Measurements from ENCODE around the gene CLBA1. TPM values are rescaled to one million over a fixed set of nuclear protein-coding genes. Genes with fewer than 3 reads are reported as not detected.

Gene CLBA1
- total RNA-seq, 2 experiments from 2014 or later: 0.82 to 1.2 TPM

- H3K79me2 ChIP-seq (ENCODE audit: insufficient read depth, low read depth, low read length): no peaks in the 10 kb centered on the region
- no peak overlapping the region for H3K27ac ChIP-seq (ENCODE audit: low read depth, low read length, poor library complexity, severe bottlenecking)
- H3K4me1 ChIP-seq (ENCODE audit: insufficient read depth, low read length, poor library complexity, severe bottlenecking): peaks cover 4% of the 10 kb centered on the region
- H4K20me1 ChIP-seq (ENCODE audit: insufficient read depth, low read length): no peaks in the 10 kb centered on the region; the same call in 1 of the 2 replicates
- no peaks in the 10 kb centered on the region for H3K9me3 ChIP-seq (ENCODE audit: low read length)
- no peak for DNase-seq (ENCODE audit: low spot score)
- BruUV-seq (replicated peaks): no TSS peak
- POLR2A ChIA-PET: no interaction called here
- H3K9me2 ChIP-seq (ENCODE audit: insufficient read depth, low read length): no peaks in the 10 kb centered on the region
- H3K4me3 ChIP-seq (ENCODE audit: low read depth, low read length, poor library complexity, severe bottlenecking): no peak overlapping the region
- CTCF ChIA-PET (ENCODE audit: unreplicated experiment): no interaction called here
- H2AFZ ChIP-seq (ENCODE audit: low read length): no peak overlapping the region
- peaks cover 16% of the 10 kb centered on the region for H3K36me3 ChIP-seq (ENCODE audit: insufficient read depth, low read length)
- intact Hi-C loops (cut with micrococcal nuclease; ENCODE audit: unreplicated experiment): no loop called here
- no peak overlapping the region for H3K4me2 ChIP-seq (ENCODE audit: low read length)
- TF ChIP-seq CTCF (conservative IDR thresholded peaks at IDR 0.05; ENCODE audit: low read length): no peak
- TF ChIP-seq EZH2phosphoT487 (IDR thresholded peaks at IDR 0.05; ENCODE audit: borderline replicate concordance, low read depth, low read length): no peak
Measured at GRCh38 chr14:104994978-104995377, 9.4 kb downstream of the CLBA1 start.

- DNase-seq (ENCODE audit: low spot score): no peak
- TF ChIP-seq EZH2phosphoT487 (IDR thresholded peaks at IDR 0.05; ENCODE audit: borderline replicate concordance, low read depth, low read length) (no peak), CTCF (conservative IDR thresholded peaks at IDR 0.05; ENCODE audit: low read length) (no peak)
- Histone ChIP-seq H3K27ac (ENCODE audit: low read depth, low read length, poor library complexity, severe bottlenecking) (no peak overlapping the region), H3K4me2 (ENCODE audit: low read length) (no peak overlapping the region), H3K79me2 (ENCODE audit: insufficient read depth, low read depth, low read length) (no peaks in the 10 kb centered on the region), H3K9me3 (ENCODE audit: low read length) (no peaks in the 10 kb centered on the region), H3K4me3 (ENCODE audit: low read depth, low read length, poor library complexity, severe bottlenecking) (no peak overlapping the region), H2AFZ (ENCODE audit: low read length) (no peak overlapping the region), H4K20me1 (ENCODE audit: insufficient read depth, low read length) (no peaks in the 10 kb centered on the region; the same call in 1 of the 2 replicates), H3K36me3 (ENCODE audit: insufficient read depth, low read length) (peaks cover 17% of the 10 kb centered on the region), H3K9me2 (ENCODE audit: insufficient read depth, low read length) (no peaks in the 10 kb centered on the region), H3K4me1 (ENCODE audit: insufficient read depth, low read length, poor library complexity, severe bottlenecking) (peaks cover 4% of the 10 kb centered on the region)
- CTCF ChIA-PET (ENCODE audit: unreplicated experiment): no interaction called here
- POLR2A ChIA-PET: no interaction called here
- intact Hi-C loops (cut with micrococcal nuclease; ENCODE audit: unreplicated experiment): no loop called here
- BruUV-seq (replicated peaks): no TSS peak
Measured at GRCh38 chr14:104996032-104996431, 10.4 kb downstream of the CLBA1 start.

GRCh38 chr14:104996483-104996882 is 10.9 kb downstream of the CLBA1 start:
- Histone ChIP-seq H3K27ac (ENCODE audit: low read depth, low read length, poor library complexity, severe bottlenecking) (no peak overlapping the region), H3K4me1 (ENCODE audit: insufficient read depth, low read length, poor library complexity, severe bottlenecking) (peaks cover 4% of the 10 kb centered on the region), H2AFZ (ENCODE audit: low read length) (no peak overlapping the region), H3K79me2 (ENCODE audit: insufficient read depth, low read depth, low read length) (no peaks in the 10 kb centered on the region), H3K36me3 (ENCODE audit: insufficient read depth, low read length) (peaks cover 17% of the 10 kb centered on the region), H4K20me1 (ENCODE audit: insufficient read depth, low read length) (no peaks in the 10 kb centered on the region; the same call in 1 of the 2 replicates), H3K4me2 (ENCODE audit: low read length) (no peak overlapping the region), H3K9me3 (ENCODE audit: low read length) (no peaks in the 10 kb centered on the region), H3K4me3 (ENCODE audit: low read depth, low read length, poor library complexity, severe bottlenecking) (no peak overlapping the region), H3K9me2 (ENCODE audit: insufficient read depth, low read length) (no peaks in the 10 kb centered on the region)
- no peak for TF ChIP-seq CTCF (conservative IDR thresholded peaks at IDR 0.05; ENCODE audit: low read length)
- TF ChIP-seq EZH2phosphoT487 (IDR thresholded peaks at IDR 0.05; ENCODE audit: borderline replicate concordance, low read depth, low read length): no peak
- DNase-seq (ENCODE audit: low spot score): no peak
- POLR2A ChIA-PET: interaction anchor here (0.6 kb wide), 1 partner anchor 10 kb away, joined by 3 read pairs; no protein-coding TSS in a partner anchor
- intact Hi-C loops (cut with micrococcal nuclease; ENCODE audit: unreplicated experiment): no loop called here
- no TSS peak for BruUV-seq (replicated peaks)
- CTCF ChIA-PET (ENCODE audit: unreplicated experiment): no interaction called here
